Neural cell (in vitro differentiated cells): Measurements from ENCODE around the gene NIF3L1. TPM values are rescaled to one million over a fixed set of nuclear protein-coding genes. Genes with fewer than 3 reads are reported as not detected.

Experiments used
- H2AFZ ChIP-seq: fragments of 200-600, 300-800 bp; sonication (generic), shearing (Covaris generic); 2 replicates; pipeline ENCODE4 v1.6.0; 2014; ENCODE audit warnings: low read depth, mild to moderate bottlenecking, antibody characterized with exemption, low read length, moderate library complexity
- H3F3A ChIP-seq: fragments of 200-600 bp; shearing (Covaris generic); 2 replicates; pipeline ENCODE4 v1.6.1; 2016; ENCODE audit warnings: mild to moderate bottlenecking, moderate library complexity, mixed read lengths, antibody characterized with exemption, low read length; ENCODE audit not compliant: insufficient read depth, poor library complexity, severe bottlenecking
- H3K27ac ChIP-seq: fragments of 200-600, 300-800 bp; sonication (generic), shearing (Covaris generic); 2 replicates; pipeline ENCODE4 v1.5.1; 2014; ENCODE audit warnings: mild to moderate bottlenecking, low read length, moderate library complexity
- H3K27me3 ChIP-seq: fragments of 300-800, 200-600 bp; sonication (generic), shearing (Covaris generic); 2 replicates; pipeline ENCODE4 v1.6.0; 2014; ENCODE audit warnings: mild to moderate bottlenecking, low read depth, low read length, moderate library complexity; ENCODE audit not compliant: insufficient read depth
- H3K36me3 ChIP-seq: fragments of 300-800, 200-600 bp; sonication (generic), shearing (Covaris generic); 2 replicates; pipeline ENCODE4 v1.5.1; 2014; ENCODE audit warnings: mild to moderate bottlenecking, antibody characterized with exemption, low read length, moderate library complexity; ENCODE audit not compliant: insufficient read depth
- H3K4me2 ChIP-seq: fragments of 300-800, 200-600 bp; sonication (generic), shearing (Covaris generic); 2 replicates; pipeline ENCODE4 v1.6.0; 2014; ENCODE audit warnings: mild to moderate bottlenecking, low read length
- H3K4me3 ChIP-seq: fragments of 300-800, 200-600 bp; sonication (generic), shearing (Covaris generic); 2 replicates; pipeline ENCODE4 v1.5.1; 2014; ENCODE audit warnings: mild to moderate bottlenecking, low read length, moderate library complexity
- H3K79me2 ChIP-seq: fragments of 200-600 bp; shearing (Covaris generic); replicated peaks from 2 replicates; pipeline ENCODE4 v1.6.0; 2014; ENCODE audit warnings: mild to moderate bottlenecking, low read length, moderate library complexity; ENCODE audit not compliant: insufficient read depth
- H3K9ac ChIP-seq: fragments of 300-800, 200-600 bp; sonication (generic), shearing (Covaris generic); 2 replicates; pipeline ENCODE4 v1.6.1; 2016; ENCODE audit warnings: mild to moderate bottlenecking, low read length, mixed read lengths
- H3K9me2 ChIP-seq: fragments of 200-600 bp; shearing (Covaris generic); 2 replicates; pipeline ENCODE4 v1.6.1; 2016; ENCODE audit warnings: mild to moderate bottlenecking, low read length, mixed read lengths; ENCODE audit not compliant: insufficient read depth
- H3K9me3 ChIP-seq: fragments of 200-600, 300-800 bp; sonication (generic), shearing (Covaris generic); 2 replicates; pipeline ENCODE4 v1.6.1; 2016; ENCODE audit warnings: mild to moderate bottlenecking, mixed run types, low read length, moderate library complexity, mixed read lengths
- H4K20me1 ChIP-seq: fragments of 200-600 bp; shearing (Covaris generic); 2 replicates; pipeline ENCODE4 v1.6.1; 2016; ENCODE audit warnings: mild to moderate bottlenecking, mixed run types; ENCODE audit not compliant: insufficient read depth
- CTCF ChIP-seq: fragments of 450-650 bp; IDR thresholded peaks from 2 replicates; pipeline ENCODE4 v1.5.1; 2014; ENCODE audit warnings: antibody characterized with exemption, mild to moderate bottlenecking, moderate library complexity; ENCODE audit not compliant: poor library complexity, severe bottlenecking
- EP300 ChIP-seq: fragments of 450-650 bp; conservative IDR thresholded peaks from 2 replicates; pipeline ENCODE4 v1.6.1; 2014; ENCODE audit warnings: antibody characterized with exemption, mild to moderate bottlenecking, moderate library complexity; ENCODE audit not compliant: poor library complexity, severe bottlenecking
- EZH2 ChIP-seq: fragments of 200-600, 300-800 bp; shearing (Covaris generic), sonication (generic); IDR thresholded peaks from 2 replicates; pipeline ENCODE4 v1.6.1; 2014; ENCODE audit warnings: antibody characterized with exemption, low read length, borderline replicate concordance, mild to moderate bottlenecking; ENCODE audit not compliant: insufficient read depth, poor library complexity, severe bottlenecking
- MXI1 ChIP-seq: fragments of 450-650 bp; conservative IDR thresholded peaks from 2 replicates; pipeline ENCODE4 v1.6.1; 2014; ENCODE audit warnings: antibody characterized with exemption, mild to moderate bottlenecking; ENCODE audit not compliant: poor library complexity, severe bottlenecking
- POLR2AphosphoS5 ChIP-seq: IDR thresholded peaks from 2 replicates; pipeline ENCODE4 v1.6.1; 2012
- RAD21 ChIP-seq: fragments of 450-650 bp; conservative IDR thresholded peaks from 2 replicates; pipeline ENCODE4 v1.6.1; 2014; ENCODE audit warnings: antibody characterized with exemption, mild to moderate bottlenecking, moderate library complexity
- REST ChIP-seq: IDR thresholded peaks from 2 replicates; pipeline ENCODE4 v1.6.1; 2012; ENCODE audit warnings: borderline replicate concordance
- SMC3 ChIP-seq: fragments of 450-650 bp; conservative IDR thresholded peaks from 2 replicates; pipeline ENCODE4 v1.6.1; 2014; ENCODE audit warnings: antibody characterized with exemption, mild to moderate bottlenecking, moderate library complexity; ENCODE audit not compliant: poor library complexity
- TAF1 ChIP-seq: IDR thresholded peaks from 2 replicates; pipeline ENCODE4 v1.6.1; 2012; ENCODE audit warnings: low read depth
- polyA plus RNA-seq: library from polyadenylated mRNA; depleted of rRNA; stranded (reverse); fragments of >200 nt; gene quantifications from 2 replicates; pipeline ENCODE4 v1.2.3, GENCODE V29; 2014

Gene NIF3L1
- polyA plus RNA-seq, 1 donor from 2014 or later, result 74.8 TPM

- no peak overlapping the region for H3K4me3 ChIP-seq
- H3K9me2 ChIP-seq, result no peaks in the 10 kb centered on the region
- TF ChIP-seq SMC3, result no peak
- TF ChIP-seq EZH2, result no peak
- TF ChIP-seq RAD21, result no peak
- no peak for TF ChIP-seq CTCF
- TF ChIP-seq MXI1, result no peak
- no peak for TF ChIP-seq REST
- no peak for TF ChIP-seq TAF1
- TF ChIP-seq EP300, result no peak
- no peak for TF ChIP-seq POLR2AphosphoS5
- H3K9ac ChIP-seq, result no peak overlapping the region
- H3K79me2 ChIP-seq, result no peaks in the 10 kb centered on the region
- no peaks in the 10 kb centered on the region for H3K9me3 ChIP-seq
- H3K4me2 ChIP-seq, result no peak overlapping the region
- no peaks in the 10 kb centered on the region for H3F3A ChIP-seq
- no peak overlapping the region for H3K27ac ChIP-seq
- no peak overlapping the region for H2AFZ ChIP-seq
- H4K20me1 ChIP-seq, result no peaks in the 10 kb centered on the region
- H3K36me3 ChIP-seq, result no peaks in the 10 kb centered on the region
- no peaks in the 10 kb centered on the region for H3K27me3 ChIP-seq
These were observed 40.4 kb downstream of the NIF3L1 start for GRCh38 chr2:200929334-200930249.

DNA sequence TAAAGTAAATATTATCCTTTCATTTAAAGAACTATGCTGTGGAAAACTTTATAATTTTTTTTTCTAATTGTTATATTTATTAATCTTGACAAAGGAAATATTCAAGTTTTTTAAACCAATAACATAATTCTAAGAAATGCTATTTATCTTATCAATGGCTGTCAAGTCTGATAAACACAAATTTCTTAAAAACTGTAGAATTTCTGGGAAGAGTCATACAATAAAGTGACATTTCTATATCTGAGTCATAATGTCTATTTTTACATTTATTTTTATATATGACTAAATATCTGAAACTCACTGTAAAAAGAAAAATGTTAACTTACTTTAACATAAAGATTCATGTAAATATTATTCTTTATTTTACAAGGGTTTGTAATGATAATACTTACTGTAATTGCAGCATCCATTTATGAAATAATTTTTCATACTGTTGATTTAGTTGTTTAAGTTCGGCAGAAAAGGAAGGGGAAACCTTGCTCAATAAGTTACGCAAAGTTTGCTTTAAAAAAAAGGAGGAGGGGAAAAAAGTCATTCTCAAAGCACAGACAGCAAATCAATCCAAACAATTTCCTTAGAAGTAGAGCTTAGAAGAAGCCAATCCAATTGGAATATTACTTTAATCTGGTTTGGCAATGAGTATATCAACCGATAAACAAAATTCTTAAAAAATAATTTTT is 41.9 kb downstream of the NIF3L1 start:
- no peaks in the 10 kb centered on the region for H3K36me3 ChIP-seq

More for the DNA sequence above, 41.9 kb downstream of the NIF3L1 start:
- Histone ChIP-seq H4K20me1 (no peaks in the 10 kb centered on the region), H3K9me3 (no peaks in the 10 kb centered on the region), H3K9me2 (no peaks in the 10 kb centered on the region), H3K79me2 (no peaks in the 10 kb centered on the region), H3K9ac (no peak overlapping the region), H3K4me2 (no peak overlapping the region), H3F3A (no peaks in the 10 kb centered on the region), H3K27ac (no peak overlapping the region), H3K4me3 (no peak overlapping the region), H3K27me3 (no peaks in the 10 kb centered on the region), H2AFZ (no peak overlapping the region)
- TF ChIP-seq EP300, result no peak
- no peak for TF ChIP-seq CTCF
- no peak for TF ChIP-seq REST
- no peak for TF ChIP-seq RAD21
- no peak for TF ChIP-seq EZH2
- TF ChIP-seq MXI1, result no peak
- no peak for TF ChIP-seq TAF1
- TF ChIP-seq POLR2AphosphoS5, result no peak
- TF ChIP-seq SMC3, result no peak
